H9 (cell line): ENCODE data around the gene DPYD. TPM values are rescaled to one million over a fixed set of nuclear protein-coding genes. Genes with fewer than 3 reads are reported as not detected.

ENCODE experiments used
- DNase-seq: peaks from one replicate; pipeline ENCODE4 v3.0.0-alpha.2; 2017
- H2AFZ ChIP-seq: one replicate; pipeline ENCODE4 v1.6.1; 2013; ENCODE audit warnings: mild to moderate bottlenecking, low read length, control low read depth, moderate library complexity
- H2AK5ac ChIP-seq: 2 replicates; pipeline ENCODE4 v1.6.1; 2013; ENCODE audit warnings: low read length, control low read depth, mixed read lengths; ENCODE audit not compliant: insufficient read length
- H2BK120ac ChIP-seq: one replicate; pipeline ENCODE4 v1.6.1; 2013; ENCODE audit warnings: low read depth, mild to moderate bottlenecking, low read length, control low read depth, inconsistent platforms; ENCODE audit not compliant: poor library complexity, severe bottlenecking
- H2BK12ac ChIP-seq: 2 replicates; pipeline ENCODE4 v1.6.1; 2013; ENCODE audit warnings: low read length, control low read depth, mixed read lengths, low read depth; ENCODE audit not compliant: insufficient read length
- H2BK15ac ChIP-seq: 2 replicates; pipeline ENCODE4 v1.6.1; 2013; ENCODE audit warnings: low read depth, low read length, control low read depth
- H2BK20ac ChIP-seq: one replicate; pipeline ENCODE4 v1.6.1; 2013; ENCODE audit warnings: low read depth, mild to moderate bottlenecking, low read length, control low read depth, inconsistent platforms; ENCODE audit not compliant: poor library complexity, severe bottlenecking
- H2BK5ac ChIP-seq: 2 replicates; pipeline ENCODE4 v1.6.1; 2013; ENCODE audit warnings: low read length, control low read depth, mixed read lengths; ENCODE audit not compliant: insufficient read length
- H3K14ac ChIP-seq: 2 replicates; pipeline ENCODE4 v1.6.1; 2013; ENCODE audit warnings: low read length, control low read depth; ENCODE audit not compliant: insufficient read depth
- H3K18ac ChIP-seq: 2 replicates; pipeline ENCODE4 v1.6.1; 2013; ENCODE audit warnings: low read depth, mild to moderate bottlenecking, mixed read lengths, low read length, control low read depth; ENCODE audit not compliant: insufficient read length
- H3K23ac ChIP-seq: 2 replicates; pipeline ENCODE4 v1.6.1; 2013; ENCODE audit warnings: low read length, control low read depth, mixed read lengths, low read depth; ENCODE audit not compliant: insufficient read length
- H3K23me2 ChIP-seq: 2 replicates; pipeline ENCODE4 v1.6.1; 2013; ENCODE audit warnings: low read depth, mild to moderate bottlenecking, mixed read lengths, low read length, control low read depth; ENCODE audit not compliant: insufficient read length, poor library complexity, severe bottlenecking
- H3K27ac ChIP-seq: 2 replicates; pipeline ENCODE4 v1.5.1; 2013; ENCODE audit warnings: low read length, control low read depth, mixed read lengths, low read depth; ENCODE audit not compliant: insufficient read length
- H3K27me3 ChIP-seq: 2 replicates; pipeline ENCODE4 v1.6.1; 2013; ENCODE audit warnings: low read length, control low read depth, inconsistent platforms; ENCODE audit not compliant: insufficient read depth
- H3K4ac ChIP-seq: 2 replicates; pipeline ENCODE4 v1.6.1; 2013; ENCODE audit warnings: low read depth, mild to moderate bottlenecking, control low read depth, inconsistent platforms, low read length, moderate library complexity
- H3K4me1 ChIP-seq: 2 replicates; pipeline ENCODE4 v1.6.1; 2013; ENCODE audit warnings: low read length, control low read depth, inconsistent platforms; ENCODE audit not compliant: insufficient read depth
- H3K4me2 ChIP-seq: 2 replicates; pipeline ENCODE4 v1.6.1; 2013; ENCODE audit warnings: low read length, control low read depth, mixed read lengths; ENCODE audit not compliant: insufficient read length, insufficient read depth
- H3K56ac ChIP-seq: 2 replicates; pipeline ENCODE4 v1.6.1; 2013; ENCODE audit warnings: low read depth, mild to moderate bottlenecking, mixed read lengths, low read length, control low read depth; ENCODE audit not compliant: insufficient read length
- H3K79me1 ChIP-seq: 2 replicates; pipeline ENCODE4 v1.6.1; 2013; ENCODE audit warnings: low read depth, mild to moderate bottlenecking, moderate library complexity, low read length, control low read depth, inconsistent platforms; ENCODE audit not compliant: insufficient read depth, poor library complexity, severe bottlenecking
- H3K79me2 ChIP-seq: 2 replicates; pipeline ENCODE4 v1.6.1; 2013; ENCODE audit warnings: low read length, control low read depth, inconsistent platforms; ENCODE audit not compliant: insufficient read depth
- H3K9ac ChIP-seq: 2 replicates; pipeline ENCODE4 v1.6.1; 2013; ENCODE audit warnings: low read length, control low read depth, mixed read lengths; ENCODE audit not compliant: insufficient read length; ENCODE audit errors: extremely low read depth
- H3K9me3 ChIP-seq: one replicate; pipeline ENCODE4 v1.6.1; 2013; ENCODE audit warnings: low read depth, low read length, inconsistent platforms; ENCODE audit not compliant: control insufficient read depth
- H3T11ph ChIP-seq: one replicate; pipeline ENCODE4 v1.6.1; 2013; ENCODE audit warnings: mild to moderate bottlenecking, low read length, control low read depth, inconsistent platforms
- H4K20me1 ChIP-seq: one replicate; pipeline ENCODE4 v1.6.1; 2013; ENCODE audit not compliant: control insufficient read depth, insufficient read length, insufficient read depth
- H4K5ac ChIP-seq: 2 replicates; pipeline ENCODE4 v1.6.1; 2013; ENCODE audit warnings: low read depth, mild to moderate bottlenecking, mixed read lengths, low read length, control low read depth; ENCODE audit not compliant: insufficient read length
- H4K8ac ChIP-seq: replicated peaks from 2 replicates; pipeline ENCODE4 v1.6.1; 2013; ENCODE audit warnings: low read length, control low read depth, mixed read lengths, low read depth; ENCODE audit not compliant: insufficient read length
- H4K91ac ChIP-seq: 2 replicates; pipeline ENCODE4 v1.6.1; 2013; ENCODE audit warnings: low read depth, mild to moderate bottlenecking, moderate library complexity, mixed read lengths, low read length, control low read depth; ENCODE audit not compliant: insufficient read length
- H3K27ac Mint-ChIP-seq, 3 experiments: 2 replicates in 2 of 3; 3 replicates in 1 of 3; pipeline ENCODE4 v1.8.0; 2020 to 2021; ENCODE audit warnings: mixed read lengths in 3 of 3, mild to moderate bottlenecking in 1 of 3, moderate library complexity in 1 of 3
- H3K27me3 Mint-ChIP-seq: 2 replicates; pipeline ENCODE4 v1.8.0; 2021; ENCODE audit warnings: low read depth, mild to moderate bottlenecking, moderate library complexity, mixed read lengths
- H3K36me3 Mint-ChIP-seq, 3 experiments: 2 replicates in 2 of 3; 3 replicates in 1 of 3; pipeline ENCODE4 v1.8.0; 2020 to 2021; ENCODE audit warnings: low read depth in 3 of 3, mixed read lengths in 3 of 3; ENCODE audit not compliant: insufficient read depth in 1 of 3
- H3K4me1 Mint-ChIP-seq, 2 experiments: 2 replicates each; pipeline ENCODE4 v1.8.0; 2020; ENCODE audit warnings: mixed read lengths in 2 of 2
- H3K4me3 Mint-ChIP-seq, 2 experiments: 2 replicates in 1 of 2; 3 replicates in 1 of 2; pipeline ENCODE4 v1.8.0; 2020 to 2021; ENCODE audit warnings: mild to moderate bottlenecking in 2 of 2, mixed read lengths in 2 of 2, moderate library complexity in 1 of 2
- H3K9me3 Mint-ChIP-seq, 2 experiments: 2 replicates in 1 of 2; 3 replicates in 1 of 2; pipeline ENCODE4 v1.8.0; 2020; ENCODE audit warnings: mild to moderate bottlenecking in 2 of 2, mixed read lengths in 2 of 2, moderate library complexity in 1 of 2
- WGBS: extraction: QIAGEN DNeasy Blood & Tissue Kit; methylation state at CpG from one replicate; pipeline ENCODE4 v1.1.7; 2013; ENCODE audit warnings: missing lambda C conversion rate, low lambda C conversion rate, mixed read lengths; ENCODE audit not compliant: insufficient read length; ENCODE audit errors: extremely low coverage; 5-methylcytosine and 5-hydroxymethylcytosine counted together
- total RNA-seq: library from RNA; stranded (reverse); gene quantifications from 2 replicates; pipeline ENCODE4 v1.2.1, GENCODE V29; 2021
- TF ChIP-seq, protein P1 (sequence below): fragments of 200-600 bp; sonication (generic); conservative IDR thresholded peaks from 3 replicates; pipeline ENCODE4 v1.8.0; 2021; ENCODE audit warnings: antibody characterized with exemption, mild to moderate bottlenecking

Gene DPYD
- total RNA-seq, 1 experiment from 2014 or later: 0.37 TPM

DNA sequence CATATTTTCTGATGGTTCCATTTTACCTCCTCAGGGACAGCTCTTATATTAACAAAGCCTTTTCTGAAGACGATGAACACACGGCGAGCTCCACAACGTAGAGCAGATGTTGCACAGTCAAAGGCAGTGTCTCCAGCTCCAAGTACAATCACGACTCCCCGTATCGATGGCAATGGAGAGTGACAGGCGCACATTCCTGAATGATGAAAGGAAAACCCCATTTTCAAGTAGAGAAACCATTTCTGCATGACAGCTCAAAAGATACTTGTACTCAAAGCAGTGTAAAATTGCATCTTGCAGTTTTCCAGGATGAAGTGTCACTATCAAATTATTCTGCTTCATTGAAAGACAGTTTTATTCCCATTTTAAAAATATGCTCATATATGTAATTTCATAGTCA, 327.6 kb downstream of the DPYD start:
- Histone ChIP-seq H2BK15ac (no peak overlapping the region), H3K14ac (no peak overlapping the region), H3K9ac (no peak overlapping the region), H4K91ac (no peak overlapping the region), H4K5ac (no peak overlapping the region), H4K8ac (no peak overlapping the region), H3K23me2 (no peaks in the 10 kb centered on the region), H3K23ac (no peak overlapping the region), H3K4me1 (no peaks in the 10 kb centered on the region), H3K27ac (no peak overlapping the region), H3K9me3 (no peaks in the 10 kb centered on the region), H3K56ac (no peak overlapping the region), H2BK120ac (no peak overlapping the region), H3T11ph (no peak overlapping the region), H3K4me2 (no peak overlapping the region), H3K27me3 (no peaks in the 10 kb centered on the region), H3K4ac (no peak overlapping the region), H2AK5ac (no peak overlapping the region), H4K20me1 (no peaks in the 10 kb centered on the region), H3K79me1 (no peaks in the 10 kb centered on the region), H3K79me2 (no peaks in the 10 kb centered on the region), H2AFZ (no peak overlapping the region), H2BK5ac (no peak overlapping the region), H2BK20ac (no peak overlapping the region), H3K18ac (no peak overlapping the region), H2BK12ac (no peak overlapping the region)
- H3K36me3 Mint-ChIP-seq: no peaks in the 10 kb centered on the region
- H3K4me1 Mint-ChIP-seq: no peaks in the 10 kb centered on the region
- no CpG with 5 or more reads among the region's 8 CpGs for WGBS
- no peak for DNase-seq
- TF ChIP-seq, protein P1, sequence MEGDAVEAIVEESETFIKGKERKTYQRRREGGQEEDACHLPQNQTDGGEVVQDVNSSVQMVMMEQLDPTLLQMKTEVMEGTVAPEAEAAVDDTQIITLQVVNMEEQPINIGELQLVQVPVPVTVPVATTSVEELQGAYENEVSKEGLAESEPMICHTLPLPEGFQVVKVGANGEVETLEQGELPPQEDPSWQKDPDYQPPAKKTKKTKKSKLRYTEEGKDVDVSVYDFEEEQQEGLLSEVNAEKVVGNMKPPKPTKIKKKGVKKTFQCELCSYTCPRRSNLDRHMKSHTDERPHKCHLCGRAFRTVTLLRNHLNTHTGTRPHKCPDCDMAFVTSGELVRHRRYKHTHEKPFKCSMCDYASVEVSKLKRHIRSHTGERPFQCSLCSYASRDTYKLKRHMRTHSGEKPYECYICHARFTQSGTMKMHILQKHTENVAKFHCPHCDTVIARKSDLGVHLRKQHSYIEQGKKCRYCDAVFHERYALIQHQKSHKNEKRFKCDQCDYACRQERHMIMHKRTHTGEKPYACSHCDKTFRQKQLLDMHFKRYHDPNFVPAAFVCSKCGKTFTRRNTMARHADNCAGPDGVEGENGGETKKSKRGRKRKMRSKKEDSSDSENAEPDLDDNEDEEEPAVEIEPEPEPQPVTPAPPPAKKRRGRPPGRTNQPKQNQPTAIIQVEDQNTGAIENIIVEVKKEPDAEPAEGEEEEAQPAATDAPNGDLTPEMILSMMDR: no peak
- no peaks in the 10 kb centered on the region for H3K27me3 Mint-ChIP-seq
- H3K27ac Mint-ChIP-seq: no peak overlapping the region
- H3K4me3 Mint-ChIP-seq: no peak overlapping the region
- no peaks in the 10 kb centered on the region for H3K9me3 Mint-ChIP-seq
